Right lung (tissue), 5 donors: ENCODE data around the gene RNF7. TPM values are rescaled to one million over a fixed set of nuclear protein-coding genes. Genes with fewer than 3 reads are reported as not detected.
"Not testable (repeated sequence)": the region's sequence is repeated elsewhere in the genome, so short reads cannot be mapped to it uniquely, and the experiment has no call there.

Source experiments
- DNase-seq, 2 donors: peaks; one replicate each; pipeline ENCODE4 v3.0.0-alpha.2; 2013
- polyA plus RNA-seq, 5 donors: library from polyadenylated mRNA; unstranded; fragments of 120-200 nt; gene quantifications; one replicate each; pipeline versions ENCODE4 v1.2.1 to v1.2.3, GENCODE V29; 2013; ENCODE audit warnings: inconsistent platforms in 1 of 5, low replicate concordance in 1 of 5; ENCODE audit not compliant: insufficient read length in 5 of 5, insufficient read depth in 1 of 5

RNF7 gene
- polyA plus RNA-seq, 5 donors: 79.2 to 111 (median 97.4) TPM

DNA sequence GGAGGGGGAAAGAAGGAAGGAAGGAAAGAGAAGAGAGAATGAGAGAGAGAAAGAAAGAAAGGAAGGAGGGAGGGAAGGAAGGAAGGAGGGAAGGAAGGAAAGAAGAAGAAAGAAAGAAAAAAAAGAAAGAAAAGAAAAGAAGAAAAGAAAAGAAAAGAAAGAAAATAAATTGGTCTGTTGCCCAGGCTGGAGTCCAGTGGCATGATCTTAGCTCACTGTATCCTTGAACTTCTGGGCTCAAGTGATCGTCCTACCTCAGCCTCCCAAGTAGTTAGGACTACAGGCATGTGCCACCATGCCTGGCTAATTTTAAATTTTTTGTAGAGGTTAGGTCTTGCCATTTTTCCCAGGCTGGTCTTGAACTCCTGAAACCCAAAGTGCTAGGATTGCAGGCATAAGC, 11.6 kb upstream of the RNF7 start:
- no peak for DNase-seq

- no peak for DNase-seq
These were observed 9.7 kb upstream of the RNF7 start for GRCh38 chr3:141728355-141728892.

GRCh38 chr3:141729240-141729639, 8.9 kb upstream of the RNF7 start:
- DNase-seq: no peak

DNA sequence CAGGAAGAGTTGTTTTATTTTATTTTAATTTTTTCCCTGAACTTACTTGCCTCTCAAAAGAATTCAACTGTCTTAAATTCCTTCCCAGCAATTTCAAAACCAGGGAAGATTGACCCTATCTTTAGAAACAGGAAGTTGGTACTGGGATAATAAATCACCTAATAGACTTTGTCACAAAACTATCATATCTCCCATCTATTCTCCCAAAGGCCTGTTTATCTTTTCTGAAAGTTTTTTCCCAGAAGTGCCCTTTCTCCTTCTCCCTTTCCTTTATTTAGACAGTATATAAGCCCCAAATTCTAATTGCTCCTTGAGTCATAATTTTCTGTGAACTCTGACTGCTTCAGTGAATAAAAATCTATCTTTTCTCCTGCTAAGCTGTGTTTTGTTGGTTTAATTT, 2.9 kb upstream of the RNF7 start:
- no peak for DNase-seq

DNA sequence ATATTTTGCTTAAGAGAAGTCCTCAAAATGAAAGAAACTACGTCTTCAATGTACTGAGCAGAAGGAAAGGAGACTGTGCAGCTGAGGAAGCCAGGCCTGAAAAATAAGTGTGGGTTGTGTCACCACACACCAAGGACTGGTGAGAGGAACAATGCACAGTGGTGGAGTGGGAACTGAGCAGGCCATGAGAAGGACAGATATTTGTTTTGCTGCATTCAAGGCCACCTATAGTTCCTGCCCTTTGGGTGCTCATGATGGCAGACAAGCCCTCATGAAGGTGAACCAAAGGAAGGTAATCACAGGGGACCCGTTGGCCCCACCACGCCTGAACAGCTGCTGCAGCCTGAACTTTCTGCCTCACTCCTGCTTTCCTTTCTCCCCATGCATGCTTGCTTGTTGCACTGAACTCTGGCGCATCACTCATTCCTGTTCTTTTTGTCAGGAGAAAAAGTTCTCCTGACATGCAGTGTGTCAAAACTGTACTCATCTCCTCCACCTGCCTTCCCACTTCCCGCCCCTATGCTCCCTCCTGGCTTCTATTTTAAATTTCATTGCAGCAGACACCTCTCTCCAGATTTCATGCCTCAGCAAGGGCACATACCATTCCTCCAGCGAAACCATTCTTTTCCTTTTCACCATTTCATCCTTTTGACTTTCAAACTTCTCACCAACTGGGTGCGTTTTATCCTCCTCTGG, 2.2 kb upstream of the RNF7 start:
- no peak for DNase-seq

DNA sequence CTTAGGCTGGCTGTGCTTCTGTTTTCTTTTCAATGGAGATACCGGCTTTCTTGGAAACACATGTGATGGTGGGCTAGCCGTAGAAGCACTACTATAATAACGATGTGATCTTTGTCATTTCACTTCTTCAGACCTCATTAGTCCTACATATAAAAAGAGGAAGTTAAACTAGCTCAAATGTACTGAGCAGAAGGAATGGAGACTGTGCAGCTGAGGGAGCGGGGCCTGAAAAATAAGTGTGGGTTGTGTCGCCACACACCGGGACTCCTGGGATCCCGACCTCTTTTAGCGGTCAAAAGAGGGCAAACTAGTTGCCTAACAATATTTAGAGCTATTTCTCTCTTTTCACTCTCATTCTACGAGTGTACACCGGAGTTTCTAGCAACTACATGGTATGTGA, 1.0 kb upstream of the RNF7 start:
- no peak for DNase-seq

- no peak for DNase-seq
These were observed 448 bp upstream of the RNF7 start for GRCh38 chr3:141737678-141738021.

- peak; percentile 38 to 44 for DNase-seq
These were observed 829 bp downstream of the RNF7 start for GRCh38 chr3:141738891-141739363.

DNA sequence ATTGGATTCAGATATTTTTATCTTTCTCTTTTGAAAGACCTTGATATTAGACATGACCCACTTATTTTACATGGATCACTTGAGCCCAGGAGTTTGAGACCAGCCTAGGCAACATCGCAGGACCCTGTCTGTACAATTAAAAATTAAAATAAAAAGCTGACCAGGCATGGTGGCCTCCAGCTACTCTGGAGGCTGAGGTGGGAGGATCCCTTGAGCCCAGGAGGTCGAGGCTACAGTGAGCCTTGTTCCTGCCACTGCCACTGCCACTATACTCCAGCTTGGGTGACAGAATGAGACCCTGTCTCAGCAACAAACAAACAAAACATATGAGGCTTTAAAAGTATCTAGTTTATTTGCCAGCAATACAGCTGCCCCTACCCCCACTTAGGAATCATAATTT, 1.6 kb downstream of the RNF7 start:
- no peak for DNase-seq

GRCh38 chr3:141740349-141740748, 2.3 kb downstream of the RNF7 start:
- no peak for DNase-seq

DNA sequence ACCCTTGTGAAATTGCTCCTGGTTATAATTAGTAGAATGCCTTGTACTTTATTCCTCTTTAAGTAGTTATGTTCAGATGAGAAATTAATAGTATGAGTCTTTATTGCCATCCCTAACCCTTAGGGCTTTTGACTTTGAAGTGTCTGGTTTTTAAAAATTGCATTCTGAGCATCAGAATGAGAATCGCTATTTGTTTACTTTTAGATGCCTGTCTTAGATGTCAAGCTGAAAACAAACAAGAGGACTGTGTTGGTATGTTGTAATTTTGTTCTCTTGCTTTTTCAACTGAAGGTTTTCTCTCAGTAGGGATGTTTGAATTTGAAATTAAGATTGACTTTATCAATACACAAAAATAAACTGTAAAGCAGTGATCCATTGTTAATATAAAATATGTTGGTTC, 5.2 kb downstream of the RNF7 start:
- DNase-seq: no peak

DNA sequence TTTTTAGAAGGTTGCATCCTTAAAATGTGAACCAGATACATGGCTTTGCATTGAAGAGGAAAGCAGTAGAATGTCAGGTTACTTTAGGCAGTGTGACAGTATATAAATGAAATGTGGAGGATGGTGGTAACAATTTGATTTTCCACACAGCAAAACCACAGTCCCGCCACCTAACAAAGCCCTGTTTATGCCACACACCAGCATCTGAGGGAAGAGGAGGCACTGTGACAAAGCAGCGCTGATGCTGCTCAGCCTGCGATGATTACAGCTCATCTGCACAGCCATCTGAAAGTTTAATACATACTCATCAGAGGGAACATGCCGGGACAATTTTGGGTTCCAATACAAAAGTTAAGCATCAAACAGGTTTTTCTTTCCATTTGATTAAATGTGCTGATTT, 8.9 kb downstream of the RNF7 start:
- DNase-seq: no peak

- no peak for DNase-seq
These were observed 15.3 kb downstream of the RNF7 start for GRCh38 chr3:141753399-141753798.

GRCh38 chr3:141754032-141754431, 15.9 kb downstream of the RNF7 start:
- no peak for DNase-seq

DNA sequence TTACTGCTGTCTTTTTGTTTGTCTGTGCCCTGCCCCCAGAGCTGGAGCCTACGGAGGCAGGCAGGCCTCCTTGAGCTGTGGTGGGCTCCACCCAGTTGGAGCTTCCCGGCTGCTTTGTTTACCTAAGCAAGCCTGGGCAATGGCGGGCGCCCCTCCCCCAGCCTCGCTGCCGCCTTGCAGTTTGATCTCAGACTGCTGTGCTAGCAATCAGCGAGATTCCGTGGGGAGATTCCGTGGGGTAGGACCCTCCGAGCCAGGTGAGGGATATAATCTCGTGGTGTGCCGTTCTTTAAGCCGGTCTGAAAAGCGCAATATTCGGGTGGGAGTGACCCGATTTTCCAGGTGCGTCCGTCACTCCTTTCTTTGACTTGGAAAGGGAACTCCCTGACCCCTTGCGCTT, 24.5 kb downstream of the RNF7 start:
- DNase-seq: not testable (repeated sequence)

- no peak for DNase-seq
These were observed 25.1 kb downstream of the RNF7 start, which contains the start of gene GRK7 for GRCh38 chr3:141763088-141763750. TSS of gene GRK7 (plus strand) at chr3:141763408. CDS start at chr3:141778285, 14,877 bp downstream.

DNA sequence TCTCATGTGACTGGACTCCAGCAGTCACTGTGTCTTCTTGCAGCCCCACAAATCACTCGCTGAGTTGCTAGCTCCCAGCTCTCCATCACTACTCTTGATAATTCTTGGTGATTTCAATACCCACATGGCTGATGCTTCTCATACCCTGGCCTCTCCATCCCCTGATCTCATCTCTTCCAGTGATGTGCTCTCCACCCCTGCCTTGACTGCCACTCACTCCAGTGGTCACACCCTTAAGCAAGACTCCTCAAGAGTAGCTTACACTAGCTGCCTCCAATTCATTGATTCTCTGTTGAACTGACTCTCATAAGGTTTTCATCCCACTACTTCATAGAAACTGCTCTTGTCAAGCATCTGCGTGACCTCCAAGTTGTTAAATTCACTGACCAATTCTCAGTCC, 25.9 kb downstream of the RNF7 start:
- DNase-seq: no peak

- no peak for DNase-seq
These were observed 26.4 kb downstream of the RNF7 start for GRCh38 chr3:141764465-141764864.

DNA sequence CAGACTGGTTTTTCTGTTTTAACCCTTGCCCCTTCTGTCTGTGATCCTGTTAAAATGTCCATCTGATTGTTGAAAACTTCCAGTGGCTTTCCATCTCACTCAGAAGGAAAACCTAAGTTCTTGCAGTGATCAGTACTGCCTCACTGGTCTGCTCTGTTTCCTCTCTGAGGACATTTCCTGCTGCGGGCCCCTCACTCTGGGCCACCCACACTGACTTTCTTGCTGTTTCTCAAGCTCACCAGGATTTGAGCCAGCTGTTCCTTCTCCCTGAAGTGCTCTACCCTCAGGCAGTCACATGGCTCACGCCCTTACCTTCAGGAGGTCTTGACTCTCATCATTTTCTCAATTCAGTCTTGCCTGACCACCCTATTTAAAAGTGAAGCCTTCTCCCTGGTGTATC, 26.9 kb downstream of the RNF7 start:
- DNase-seq: peak; percentile 8 to 13

- DNase-seq: no peak
These were observed 29.0 kb downstream of the RNF7 start for GRCh38 chr3:141767066-141767465.

DNA sequence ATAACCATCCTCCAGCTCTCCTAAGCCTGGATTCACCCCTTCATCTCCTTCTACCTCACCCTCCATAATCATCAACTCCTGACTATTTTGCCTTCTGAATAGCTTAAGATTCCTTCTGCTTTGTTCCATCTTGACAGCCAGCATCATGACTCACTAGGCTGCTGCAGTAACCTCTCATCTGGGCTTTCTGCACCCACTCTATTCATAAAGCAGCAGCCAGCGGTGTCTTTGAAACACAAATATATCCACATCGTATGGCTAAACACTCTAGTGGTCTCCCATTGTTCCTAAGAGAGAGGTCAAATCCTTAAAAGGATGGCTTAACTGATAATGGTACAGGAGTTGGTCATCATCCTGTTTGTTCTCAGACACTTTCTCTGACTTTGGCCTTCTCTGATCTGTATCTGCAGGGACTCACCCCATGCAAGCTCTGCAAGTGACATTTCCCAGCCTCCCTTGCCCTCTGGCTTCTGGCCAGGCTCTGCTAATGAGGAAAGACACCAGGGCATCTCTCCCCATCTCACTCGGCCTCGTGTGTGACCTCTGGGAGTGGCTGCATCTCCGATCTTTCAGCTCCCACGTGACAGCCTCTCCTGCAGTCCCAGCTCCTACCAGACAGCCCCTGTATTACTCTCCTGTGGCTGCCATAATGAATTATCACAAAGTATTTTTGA, 31.3 kb downstream of the RNF7 start:
- DNase-seq: no peak

- DNase-seq: no peak
These were observed 35.6 kb downstream of the RNF7 start for GRCh38 chr3:141773676-141774075.

DNA sequence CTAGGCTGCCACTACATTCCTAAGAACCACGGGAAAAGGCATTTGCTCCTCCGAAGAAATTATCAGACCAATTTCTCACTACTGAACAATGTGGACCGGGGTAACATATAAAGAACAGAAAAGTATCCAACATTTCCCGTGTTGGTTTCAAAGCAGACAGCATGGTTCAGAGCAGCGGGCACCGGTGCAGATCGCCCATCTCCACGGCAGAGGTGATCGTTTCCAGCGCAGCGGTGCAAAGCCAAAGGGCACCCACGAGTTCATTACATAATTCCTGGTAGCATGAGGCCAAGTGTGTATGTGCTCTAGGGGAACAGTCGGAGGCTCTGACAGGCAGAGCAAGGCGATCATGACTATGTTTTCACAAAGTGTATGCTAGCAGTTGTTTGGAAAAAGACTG, 38.3 kb downstream of the RNF7 start:
- DNase-seq: no peak
